Caco-2 (cell line): Measurements from ENCODE around the gene ADD2. TPM values are rescaled to one million over a fixed set of nuclear protein-coding genes. Genes with fewer than 3 reads are reported as not detected.

ENCODE experiments used
- BruUV-seq: library from RNA; stranded (reverse); fragments of 400-500 nt; replicated peaks from 2 replicates; lab custom pipeline; 2021; lab: Mats Ljungman, UMichigan
- CTCF ChIA-PET: fragments of 300-600 bp; sonication (Branson Sonifier 250); formaldehyde crosslinking; loops from one replicate; lab custom pipeline; 2022; ENCODE audit warnings: antibody characterized with exemption; lab: Charles Lee
- POLR2A ChIA-PET: fragments of 300-600 bp; sonication (Branson Sonifier 250); formaldehyde crosslinking; loops from one replicate; lab custom pipeline; 2022; ENCODE audit warnings: antibody characterized with exemption; lab: Charles Lee
- DNase-seq, 2 experiments: peaks; one replicate each; pipeline versions ENCODE4 v3.0.0 to v3.0.0-alpha.2; 2020 to 2022
- H3K27me3 ChIP-seq: replicated peaks from 2 replicates; pipeline ENCODE4 v1.6.0; 2011; ENCODE audit warnings: low read length; ENCODE audit not compliant: control insufficient read depth, insufficient read depth
- H3K36me3 ChIP-seq: 2 replicates; pipeline ENCODE4 v1.5.1; 2011; ENCODE audit warnings: low read length; ENCODE audit not compliant: control insufficient read depth, insufficient read depth
- H3K4me1 ChIP-seq: fragments of 250-450 bp; sonication (Bioruptor Pico); 2 replicates; pipeline ENCODE4 v1.5.1; 2020; ENCODE audit warnings: mild to moderate bottlenecking
- H3K4me3 ChIP-seq: 2 replicates; pipeline ENCODE4 v1.5.1; 2011; ENCODE audit warnings: low read depth, mild to moderate bottlenecking, control low read depth, low read length
- H3K9me3 ChIP-seq: fragments of 250-450 bp; sonication (Bioruptor Pico); 2 replicates; pipeline ENCODE4 v1.5.1; 2020; ENCODE audit warnings: mild to moderate bottlenecking, moderate library complexity
- H3K27ac Mint-ChIP-seq: one replicate; pipeline ENCODE4 v1.8.0; 2022; ENCODE audit warnings: mixed read lengths; ENCODE audit not compliant: unreplicated experiment
- H3K27me3 Mint-ChIP-seq: one replicate; pipeline ENCODE4 v1.8.0; 2022; ENCODE audit warnings: mixed read lengths; ENCODE audit not compliant: insufficient read depth, unreplicated experiment
- H3K36me3 Mint-ChIP-seq: one replicate; pipeline ENCODE4 v1.8.0; 2022; ENCODE audit warnings: mild to moderate bottlenecking, mixed read lengths; ENCODE audit not compliant: insufficient read depth, unreplicated experiment
- H3K4me1 Mint-ChIP-seq: one replicate; pipeline ENCODE4 v1.8.0; 2022; ENCODE audit warnings: low read depth, mixed read lengths; ENCODE audit not compliant: unreplicated experiment
- H3K4me3 Mint-ChIP-seq: one replicate; pipeline ENCODE4 v1.8.0; 2022; ENCODE audit warnings: mild to moderate bottlenecking, moderate library complexity, mixed read lengths; ENCODE audit not compliant: unreplicated experiment
- H3K9me3 Mint-ChIP-seq: one replicate; pipeline ENCODE4 v1.8.0; 2022; ENCODE audit warnings: mixed read lengths; ENCODE audit not compliant: unreplicated experiment
- CTCF ChIP-seq, 2 experiments: fragments of 200-600 bp in 1 of 2; IDR thresholded peaks; 1 replicate in 1 of 2; 2 replicates in 1 of 2; pipeline versions ENCODE4 v1.5.1 to v1.8.0; 2011 to 2022; ENCODE audit warnings: antibody characterized with exemption in 1 of 2, control low read depth in 1 of 2, inconsistent platforms in 1 of 2, low read depth in 1 of 2, low read length in 1 of 2, mild to moderate bottlenecking in 1 of 2, moderate library complexity in 1 of 2; ENCODE audit not compliant: insufficient read depth in 1 of 2, severe bottlenecking in 1 of 2, unreplicated experiment in 1 of 2
- intact Hi-C: fragments of 100-400 bp; cut with micrococcal nuclease; formaldehyde crosslinking; loops from one replicate; pipeline ENCODE4 v1.10.0; 2022; ENCODE audit not compliant: unreplicated experiment
- total RNA-seq: library from RNA; stranded (reverse); gene quantifications from 2 replicates; pipeline ENCODE4 v1.2.3, GENCODE V29; 2022

Gene ADD2
- total RNA-seq, 1 experiment from 2014 or later: not detected

GRCh38 chr2:70679259-70679658 lies 88.7 kb downstream of the ADD2 start:
- no peaks in the 10 kb centered on the region for H3K9me3 ChIP-seq
- H3K4me3 ChIP-seq: no peak overlapping the region
- intact Hi-C loops: no loop called here
- no peaks in the 10 kb centered on the region; the same call in 1 of the 2 replicates for H3K27me3 ChIP-seq
- Mint-ChIP-seq H3K9me3 (no peaks in the 10 kb centered on the region), H3K36me3 (no peaks in the 10 kb centered on the region), H3K27me3 (peaks cover 12% of the 10 kb centered on the region), H3K27ac (no peak overlapping the region), H3K4me1 (no peaks in the 10 kb centered on the region), H3K4me3 (no peak overlapping the region)
- no peak for DNase-seq
- CTCF ChIA-PET: interaction anchor here (0.6 kb wide), 1 partner anchor 343 kb away, joined by 4 read pairs; no protein-coding TSS in a partner anchor
- no peaks in the 10 kb centered on the region for H3K4me1 ChIP-seq
- TF ChIP-seq CTCF (IDR thresholded peaks at IDR 0.05; ENCODE audit: insufficient read depth in 1 of 2, low read depth in 1 of 2, low read length in 1 of 2, severe bottlenecking in 1 of 2, unreplicated experiment in 1 of 2): no peak
- BruUV-seq: no TSS peak
- no peaks in the 10 kb centered on the region for H3K36me3 ChIP-seq
- POLR2A ChIA-PET: no interaction called here

- Mint-ChIP-seq H3K4me3 (no peak overlapping the region), H3K9me3 (no peaks in the 10 kb centered on the region), H3K4me1 (no peaks in the 10 kb centered on the region), H3K36me3 (no peaks in the 10 kb centered on the region), H3K27me3 (peaks cover 12% of the 10 kb centered on the region), H3K27ac (no peak overlapping the region)
- no peak for TF ChIP-seq CTCF (IDR thresholded peaks at IDR 0.05; ENCODE audit: insufficient read depth in 1 of 2, low read depth in 1 of 2, low read length in 1 of 2, severe bottlenecking in 1 of 2, unreplicated experiment in 1 of 2)
- CTCF ChIA-PET: interaction anchor here (0.6 kb wide), 1 partner anchor 342 kb away, joined by 4 read pairs; no protein-coding TSS in a partner anchor
- no peak overlapping the region for H3K4me3 ChIP-seq
- no peaks in the 10 kb centered on the region for H3K9me3 ChIP-seq
- H3K36me3 ChIP-seq: no peaks in the 10 kb centered on the region
- no peak for DNase-seq
- BruUV-seq: no TSS peak
- H3K4me1 ChIP-seq: no peaks in the 10 kb centered on the region
- intact Hi-C loops: no loop called here
- no peaks in the 10 kb centered on the region; the same call in 1 of the 2 replicates for H3K27me3 ChIP-seq
- POLR2A ChIA-PET: no interaction called here
Observed at GRCh38 chr2:70678576-70679143, 89.3 kb downstream of the ADD2 start.

GRCh38 chr2:70676301-70677035 lies 91.5 kb downstream of the ADD2 start:
- no peaks in the 10 kb centered on the region for H3K4me1 ChIP-seq
- intact Hi-C loops: no loop called here
- H3K4me3 Mint-ChIP-seq: no peak overlapping the region
- no peaks in the 10 kb centered on the region for H3K9me3 Mint-ChIP-seq
- no peaks in the 10 kb centered on the region for H3K36me3 Mint-ChIP-seq
- BruUV-seq: no TSS peak
- POLR2A ChIA-PET: no interaction called here
- H3K4me3 ChIP-seq: no peak overlapping the region
- no peak for DNase-seq
- TF ChIP-seq CTCF (IDR thresholded peaks at IDR 0.05; ENCODE audit: insufficient read depth in 1 of 2, low read depth in 1 of 2, low read length in 1 of 2, severe bottlenecking in 1 of 2, unreplicated experiment in 1 of 2): no peak
- no peak overlapping the region for H3K27ac Mint-ChIP-seq
- no peaks in the 10 kb centered on the region for H3K4me1 Mint-ChIP-seq
- H3K9me3 ChIP-seq: no peaks in the 10 kb centered on the region
- no peaks in the 10 kb centered on the region for H3K36me3 ChIP-seq
- CTCF ChIA-PET: interaction anchor here (0.5 to 0.7 kb wide), 2 partner anchors 12 to 851 kb away, joined by 3 to 4 read pairs; no protein-coding TSS in a partner anchor
- H3K27me3 Mint-ChIP-seq: peaks cover 11% of the 10 kb centered on the region
- H3K27me3 ChIP-seq: no peaks in the 10 kb centered on the region; the same call in 1 of the 2 replicates
